ENCODE measurements around the gene ZXDC. TPM values are rescaled to one million over a fixed set of nuclear protein-coding genes. Genes with fewer than 3 reads are reported as not detected.

The ZXDC gene
- total RNA-seq, 2 donors from 2014 or later = 18.9 to 25.5 TPM

DNA sequence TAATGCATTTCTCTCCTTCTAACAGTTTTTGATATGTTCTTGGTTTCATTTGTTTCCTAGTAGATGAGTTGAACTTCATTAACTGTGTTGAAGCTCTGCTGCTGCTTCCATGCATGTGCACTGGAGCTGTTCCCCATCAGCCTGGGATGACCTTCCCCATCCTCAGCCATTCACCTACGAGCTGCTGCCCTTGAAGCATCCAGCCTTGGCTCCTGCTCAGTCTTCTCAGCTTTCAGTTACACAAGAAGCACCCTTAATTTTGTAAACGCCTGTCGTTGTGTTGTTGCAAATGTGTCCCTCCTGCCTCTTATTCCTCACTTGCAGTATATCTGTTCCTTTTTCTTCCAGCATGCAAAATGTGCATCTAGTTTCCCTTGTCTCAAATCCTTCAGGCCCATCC lies 8.5 kb upstream of the ZXDC start:
- no peaks in the 10 kb centered on the region for H3K27me3 ChIP-seq
- H3K36me3 ChIP-seq = no peaks in the 10 kb centered on the region
- no peak for DNase-seq (ENCODE audit: low spot score)
- TF ChIP-seq, protein P1, sequence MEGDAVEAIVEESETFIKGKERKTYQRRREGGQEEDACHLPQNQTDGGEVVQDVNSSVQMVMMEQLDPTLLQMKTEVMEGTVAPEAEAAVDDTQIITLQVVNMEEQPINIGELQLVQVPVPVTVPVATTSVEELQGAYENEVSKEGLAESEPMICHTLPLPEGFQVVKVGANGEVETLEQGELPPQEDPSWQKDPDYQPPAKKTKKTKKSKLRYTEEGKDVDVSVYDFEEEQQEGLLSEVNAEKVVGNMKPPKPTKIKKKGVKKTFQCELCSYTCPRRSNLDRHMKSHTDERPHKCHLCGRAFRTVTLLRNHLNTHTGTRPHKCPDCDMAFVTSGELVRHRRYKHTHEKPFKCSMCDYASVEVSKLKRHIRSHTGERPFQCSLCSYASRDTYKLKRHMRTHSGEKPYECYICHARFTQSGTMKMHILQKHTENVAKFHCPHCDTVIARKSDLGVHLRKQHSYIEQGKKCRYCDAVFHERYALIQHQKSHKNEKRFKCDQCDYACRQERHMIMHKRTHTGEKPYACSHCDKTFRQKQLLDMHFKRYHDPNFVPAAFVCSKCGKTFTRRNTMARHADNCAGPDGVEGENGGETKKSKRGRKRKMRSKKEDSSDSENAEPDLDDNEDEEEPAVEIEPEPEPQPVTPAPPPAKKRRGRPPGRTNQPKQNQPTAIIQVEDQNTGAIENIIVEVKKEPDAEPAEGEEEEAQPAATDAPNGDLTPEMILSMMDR (IDR thresholded peaks at IDR 0.05) = no peak
- no peak overlapping the region for H3K4me3 ChIP-seq
- H3K9me3 ChIP-seq = no peaks in the 10 kb centered on the region
- H3K4me1 ChIP-seq = peaks cover 0 to 11% of the 10 kb centered on the region in 2 donors
- H3K27ac ChIP-seq = no peak overlapping the region

DNA sequence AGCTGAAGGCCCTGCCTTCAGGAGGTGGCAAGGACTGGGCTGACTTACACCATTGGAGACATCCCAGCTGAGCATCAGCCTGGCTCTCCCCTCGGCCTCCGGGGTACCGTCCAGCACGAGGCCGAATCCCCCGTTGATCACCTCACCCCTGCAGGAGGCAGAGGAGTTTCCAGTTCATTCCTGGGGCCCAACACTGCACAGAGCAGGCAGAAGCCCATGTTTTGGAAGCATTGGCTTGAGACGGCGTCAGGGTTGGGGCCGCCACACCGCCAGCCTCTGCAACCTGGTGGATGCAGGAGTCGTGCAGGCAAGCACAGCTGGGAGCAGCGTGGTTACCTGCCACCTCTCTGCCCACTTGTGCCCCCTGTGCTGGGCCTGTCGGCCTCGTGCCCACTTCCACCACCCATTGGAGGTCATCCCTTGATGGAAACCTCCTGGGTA lies 7.7 kb upstream of the ZXDC start:
- peaks cover 0 to 11% of the 10 kb centered on the region in 2 donors for H3K4me1 ChIP-seq
- no peak overlapping the region for H3K4me3 ChIP-seq
- H3K9me3 ChIP-seq = no peaks in the 10 kb centered on the region
- H3K27me3 ChIP-seq = no peaks in the 10 kb centered on the region
- H3K27ac ChIP-seq = no peak overlapping the region
- H3K36me3 ChIP-seq = no peaks in the 10 kb centered on the region
- DNase-seq (ENCODE audit: low spot score) = no peak
- TF ChIP-seq, protein P1 (IDR thresholded peaks at IDR 0.05) = no peak

DNA sequence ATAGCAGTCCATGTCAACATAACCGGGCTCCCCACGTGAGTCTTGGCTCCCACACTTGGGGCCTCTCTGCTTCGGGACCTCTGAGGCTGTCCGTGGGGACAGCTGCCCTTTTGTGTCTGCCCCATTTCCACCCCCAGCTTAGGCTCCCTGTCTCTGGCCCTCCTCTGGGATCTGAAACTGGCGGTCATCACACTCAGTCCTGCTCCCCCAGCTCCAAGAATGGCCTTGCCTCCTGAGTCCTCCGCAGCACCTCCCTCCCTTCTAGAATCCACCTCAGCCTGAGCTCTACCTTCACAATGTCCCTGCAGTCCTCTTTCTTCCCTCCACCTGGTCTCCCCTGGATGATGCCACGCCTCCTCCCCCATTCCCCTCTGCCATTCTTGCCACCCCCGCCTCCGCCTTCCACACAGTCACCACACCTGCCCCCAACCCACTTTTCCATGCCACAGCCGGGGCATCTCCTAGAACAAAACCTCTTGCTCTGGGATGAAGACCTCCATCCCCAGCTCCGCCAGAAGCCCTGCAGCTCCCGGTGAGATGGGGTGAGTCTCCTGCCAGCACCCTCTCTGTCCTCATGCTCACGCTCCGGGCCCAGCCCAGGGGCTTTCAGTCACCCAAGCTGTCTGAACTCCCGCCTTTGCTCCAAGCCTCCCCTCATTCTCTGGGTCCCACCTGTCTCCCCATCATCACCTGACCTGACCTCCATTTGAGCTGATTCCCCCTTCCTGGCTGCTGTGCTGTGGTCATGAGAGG lies 7.0 kb upstream of the ZXDC start:
- TF ChIP-seq, protein P1 (IDR thresholded peaks at IDR 0.05) = no peak
- H3K27ac ChIP-seq = no peak overlapping the region
- no peaks in the 10 kb centered on the region for H3K9me3 ChIP-seq
- no peaks in the 10 kb centered on the region for H3K36me3 ChIP-seq
- DNase-seq (ENCODE audit: low spot score) = no peak
- H3K27me3 ChIP-seq = no peaks in the 10 kb centered on the region
- no peak overlapping the region for H3K4me3 ChIP-seq
- peaks cover 0 to 11% of the 10 kb centered on the region in 2 donors for H3K4me1 ChIP-seq

DNA sequence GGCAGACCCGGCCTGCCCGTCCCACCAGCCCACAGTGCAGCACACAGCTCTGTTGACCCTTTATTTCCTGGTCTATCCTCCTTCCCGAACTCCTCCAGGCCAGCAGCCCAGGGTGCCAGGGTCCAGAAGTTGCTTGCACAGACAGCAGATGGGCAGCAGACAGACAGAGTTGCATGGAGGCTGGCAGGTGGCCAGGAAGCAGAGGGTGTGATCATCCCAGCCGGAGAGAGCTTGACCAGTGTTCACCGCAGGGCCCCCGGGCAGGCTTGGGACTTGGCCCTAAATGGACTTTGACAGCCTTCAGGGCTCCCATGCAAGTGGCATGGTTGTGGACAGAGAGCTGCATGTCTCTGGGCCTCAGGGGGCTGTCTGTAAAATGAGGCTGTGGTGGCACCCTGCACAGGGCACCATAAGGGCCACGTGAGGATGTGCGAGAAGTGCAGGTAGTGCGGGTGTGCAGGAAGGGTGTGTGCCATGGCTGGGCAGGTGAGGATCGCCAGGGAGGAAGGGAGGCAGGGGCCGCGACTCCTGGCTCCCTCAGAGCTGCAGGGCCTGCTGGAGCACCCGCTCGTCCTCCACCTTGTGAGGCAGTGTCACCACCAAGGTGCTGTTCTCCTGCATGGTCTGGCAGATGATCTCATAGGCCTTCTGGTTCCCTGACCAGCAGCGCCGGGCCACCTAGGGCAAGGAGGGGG lies 6.3 kb upstream of the ZXDC start:
- Histone ChIP-seq H3K9me3 (no peaks in the 10 kb centered on the region), H3K4me1 (peaks cover 0 to 5% of the 10 kb centered on the region in 2 donors), H3K36me3 (no peaks in the 10 kb centered on the region), H3K27ac (no peak overlapping the region), H3K4me3 (no peak overlapping the region), H3K27me3 (no peaks in the 10 kb centered on the region)
- TF ChIP-seq, protein P1 (IDR thresholded peaks at IDR 0.05) = no peak
- no peak for DNase-seq (ENCODE audit: low spot score)

DNA sequence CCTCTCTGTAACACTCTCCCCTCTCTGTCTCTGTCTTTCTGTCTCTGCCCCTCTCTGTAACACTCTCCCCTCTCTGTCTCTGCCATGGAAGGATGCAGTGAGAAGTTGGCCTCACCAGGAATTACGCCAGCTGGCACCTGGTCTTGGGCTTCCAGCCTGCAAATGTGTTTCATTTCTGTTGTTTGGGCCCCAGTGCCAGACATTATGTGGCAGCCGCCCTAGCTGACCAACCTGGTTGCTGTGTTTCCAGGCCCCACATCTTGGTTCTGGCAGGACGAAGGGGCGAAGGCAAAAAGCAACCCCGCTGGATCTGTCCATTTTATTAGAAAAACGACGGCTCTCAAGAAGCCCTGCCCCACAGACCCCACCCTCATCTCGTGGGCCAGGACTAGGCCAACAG lies 5.2 kb upstream of the ZXDC start:
- no peak for DNase-seq (ENCODE audit: low spot score)
- no peaks in the 10 kb centered on the region for H3K36me3 ChIP-seq
- no peak overlapping the region for H3K27ac ChIP-seq
- no peaks in the 10 kb centered on the region for H3K27me3 ChIP-seq
- no peaks in the 10 kb centered on the region for H3K9me3 ChIP-seq
- H3K4me3 ChIP-seq = no peak overlapping the region
- TF ChIP-seq, protein P1 (IDR thresholded peaks at IDR 0.05) = no peak
- H3K4me1 ChIP-seq = peaks cover 0 to 8% of the 10 kb centered on the region in 2 donors

All from right atrium auricular region (tissue), 2 donors.